SHP77 treated with DMSO at 0.1 percent for 48 hours (cell line): ENCODE measurements around the gene MAFG.
A peak's percentile ranks its signal among the peaks of the same experiment; 100 is the strongest.
"Not testable (repeated sequence)": the region's sequence is repeated elsewhere in the genome, so short reads cannot be mapped to it uniquely, and the experiment has no call there.

Experiments
- DNase-seq: peaks from one replicate; lab custom pipeline; 2025; lab: John Stamatoyannopoulos, UW

Gene MAFG

DNA sequence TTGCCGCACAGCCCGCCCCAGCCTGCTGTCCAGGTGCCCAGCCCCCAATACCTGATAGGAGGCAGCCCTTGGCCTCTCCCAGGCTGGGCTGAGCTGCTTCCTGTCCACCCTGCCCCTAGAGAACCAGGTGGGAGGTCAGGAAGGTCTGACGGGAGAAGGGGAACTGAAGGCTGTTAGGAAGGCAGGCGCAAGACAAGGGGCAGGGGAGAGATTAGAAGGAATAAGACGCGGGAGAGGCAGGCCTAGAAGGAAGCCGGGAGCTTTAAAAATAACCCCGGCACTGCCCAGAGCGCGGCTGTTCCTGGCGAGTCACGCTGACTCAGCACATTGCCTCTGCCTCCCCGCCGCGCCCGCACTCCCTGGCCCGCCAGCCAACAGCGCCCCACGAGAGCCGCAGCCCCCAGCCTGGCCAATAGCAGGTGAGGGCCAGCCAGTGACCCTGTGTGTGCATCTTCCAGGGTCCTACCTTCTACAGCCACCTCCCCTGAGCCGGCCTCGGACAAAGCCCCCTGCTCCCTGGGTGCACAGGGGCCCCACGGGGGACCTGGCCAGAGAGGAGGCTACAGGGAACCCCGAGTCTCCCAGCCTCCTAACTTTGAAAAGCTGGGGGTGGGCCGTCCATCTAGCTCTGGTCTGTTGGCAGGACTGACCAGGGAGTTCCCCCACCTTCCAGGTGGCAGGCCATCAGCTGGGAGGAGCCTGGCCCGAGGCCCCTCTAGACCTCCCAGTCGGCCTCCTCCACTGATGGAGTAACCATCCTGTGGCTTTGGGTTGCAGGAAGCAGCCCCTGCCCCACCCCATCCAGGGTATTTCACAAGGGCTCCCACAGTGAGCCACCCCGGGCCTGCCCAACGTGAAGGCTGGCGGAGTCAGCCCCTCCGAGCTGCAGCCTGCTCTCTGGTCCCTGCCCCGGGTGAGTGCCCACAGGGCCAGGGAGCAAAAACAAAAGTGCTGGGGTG, 4.0 kb downstream of the MAFG start:
- no peak for DNase-seq

DNA sequence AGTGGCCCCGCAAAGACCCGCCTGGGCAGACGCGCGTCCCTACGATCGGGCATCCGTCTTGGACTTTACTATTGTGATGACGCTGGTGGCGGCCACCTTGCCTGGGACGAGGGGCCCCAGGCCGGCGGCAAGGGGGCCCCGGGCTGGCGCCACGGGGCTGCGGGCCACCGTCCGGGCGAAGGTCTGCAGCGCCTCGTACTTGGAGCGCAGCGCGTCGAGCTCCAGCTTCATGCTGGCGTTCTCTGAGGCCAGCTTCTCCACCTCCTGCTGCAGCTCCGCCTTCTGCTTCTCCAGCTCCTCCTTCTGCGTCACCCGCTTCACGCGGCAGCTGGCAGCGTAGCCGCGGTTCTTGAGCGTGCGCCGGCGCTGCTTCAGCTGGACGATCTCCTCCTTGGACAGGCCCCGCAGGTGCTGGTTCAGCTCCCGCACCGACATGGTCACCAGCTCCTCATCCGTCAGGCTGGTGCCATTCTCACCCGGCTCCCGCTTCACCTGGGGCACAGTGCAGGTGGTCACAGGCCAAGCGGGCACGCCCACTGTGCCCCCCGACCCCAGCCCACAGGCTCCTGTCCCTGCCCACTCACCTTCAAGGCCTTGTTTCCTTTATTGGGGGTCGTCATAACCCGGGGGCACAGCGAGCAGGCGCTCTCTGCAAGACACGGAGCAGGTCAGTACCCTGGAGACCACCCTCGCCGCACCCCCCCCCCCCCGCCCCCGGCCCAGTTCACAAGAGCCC, 4.8 kb downstream of the MAFG start:
- DNase-seq, result no peak

DNA sequence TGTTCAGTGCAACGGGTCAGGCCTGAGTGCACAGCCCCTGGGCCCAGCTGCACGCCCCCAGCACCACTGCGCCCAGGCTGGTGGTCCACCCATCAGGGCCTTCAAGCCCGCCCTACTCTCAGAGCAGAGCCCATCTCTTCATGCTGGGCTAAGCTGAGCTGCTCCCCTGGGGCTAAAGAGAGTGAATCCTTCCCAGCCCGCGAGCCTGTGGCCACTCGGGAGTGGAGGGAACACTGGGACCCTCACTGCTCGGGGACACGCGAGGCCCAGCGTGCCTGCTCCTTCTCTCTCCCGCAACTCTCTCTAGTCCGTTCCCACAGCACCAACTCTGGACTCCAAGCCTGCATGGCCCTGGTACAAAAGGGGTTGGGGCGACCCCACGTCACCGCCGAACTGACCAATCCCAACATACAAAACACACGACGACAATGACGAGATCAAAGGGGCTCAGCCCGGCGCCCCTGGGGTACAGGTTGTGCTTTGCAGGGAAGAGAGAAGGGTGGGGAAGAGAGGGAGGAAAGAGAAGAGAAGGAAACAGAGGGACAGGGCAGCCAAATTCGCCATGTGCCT, 5.5 kb downstream of the MAFG start:
- DNase-seq, result no peak

DNA sequence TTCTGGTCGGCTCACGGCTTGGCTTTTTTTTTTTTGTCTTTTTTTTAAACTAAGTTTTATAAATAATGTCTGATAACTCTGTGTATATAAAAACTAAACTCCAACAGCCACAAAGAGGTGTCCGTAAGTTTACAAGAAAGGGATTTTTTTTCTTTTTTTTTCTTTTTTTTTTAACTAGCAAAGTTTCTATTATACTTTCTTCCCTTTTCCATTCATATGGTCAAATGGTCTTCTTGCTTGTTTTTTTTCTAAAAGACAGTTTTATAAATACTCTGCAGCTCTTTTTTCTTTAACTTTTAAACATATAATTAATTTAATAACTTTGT, 6.0 kb downstream of the MAFG start:
- no peak for DNase-seq

DNA sequence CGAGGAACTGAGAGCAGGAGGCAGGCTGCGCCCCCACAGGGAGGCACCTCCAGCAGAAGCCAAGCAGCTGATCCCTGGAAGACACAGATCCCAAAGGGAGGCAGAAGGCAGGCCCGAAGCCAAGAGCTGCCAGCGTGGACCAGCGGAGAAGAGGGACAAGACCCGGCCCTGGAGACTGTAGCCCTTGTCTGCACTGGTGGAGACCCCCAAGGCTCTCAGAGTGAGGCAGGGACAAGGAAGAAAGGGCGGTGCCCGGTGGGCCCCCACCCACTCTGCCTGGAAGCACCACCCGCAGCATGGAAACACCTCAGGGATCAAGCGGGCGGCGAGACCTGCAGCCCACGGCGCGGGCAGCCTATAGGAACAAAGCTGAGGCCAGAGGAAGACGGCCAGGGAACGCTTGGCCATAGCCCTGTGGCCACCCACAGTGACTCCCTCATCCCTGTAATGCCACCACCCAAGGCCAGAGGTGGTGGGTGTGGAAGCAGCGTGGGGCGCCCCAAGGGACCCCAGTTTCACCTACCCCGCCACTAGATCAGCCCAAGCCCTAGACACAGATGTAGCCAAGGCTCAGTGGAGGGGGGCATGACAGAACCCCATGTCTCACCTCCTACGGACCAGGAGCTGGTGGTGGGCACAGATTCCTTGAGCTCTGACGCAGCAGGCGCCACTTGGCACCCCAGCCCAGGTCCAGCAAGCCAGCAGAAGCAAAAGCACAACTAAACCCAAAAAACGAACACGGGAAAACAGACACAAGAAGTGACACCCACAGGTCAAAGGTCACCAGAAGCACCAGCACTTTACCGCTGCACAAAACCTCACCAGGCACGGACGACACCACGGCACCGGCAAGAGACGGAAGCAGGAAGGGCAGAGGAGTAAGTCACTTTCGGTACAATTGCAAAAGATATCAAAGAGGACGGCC, 6.7 kb downstream of the MAFG start:
- DNase-seq, result no peak

DNA sequence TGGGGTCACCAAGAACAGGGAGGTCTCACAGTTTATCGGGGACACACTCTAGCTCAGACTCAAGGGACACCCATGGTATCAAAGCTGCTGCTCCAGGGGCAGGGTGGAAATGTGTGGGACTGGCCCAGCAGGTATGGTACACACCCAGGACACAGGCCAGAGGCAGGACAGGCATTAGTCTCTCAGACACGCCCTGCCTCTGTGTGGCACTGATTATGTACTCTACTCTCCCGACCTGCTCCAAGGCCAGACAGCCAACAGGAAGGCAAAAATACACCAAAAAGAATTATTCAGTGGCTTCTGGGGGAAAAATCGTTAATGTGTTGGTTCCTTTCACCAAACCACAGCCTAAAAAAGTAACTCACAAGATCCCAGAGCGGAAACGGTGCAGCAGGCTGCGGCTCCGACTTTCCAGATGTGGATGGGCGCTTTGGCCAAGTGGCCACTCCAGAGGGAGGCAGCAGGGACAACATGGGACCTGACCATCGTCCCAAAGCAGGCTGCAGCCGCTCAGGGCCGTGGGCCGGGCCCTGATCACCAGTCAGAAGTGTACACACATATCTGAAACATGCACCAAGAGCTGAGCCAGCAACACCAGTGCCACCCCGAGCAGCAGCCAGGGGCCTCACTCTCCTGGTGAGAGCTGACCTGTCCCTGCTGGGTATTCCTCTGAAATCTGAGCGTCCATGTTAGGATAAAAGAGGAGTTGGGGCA, 8.5 kb downstream of the MAFG start:
- DNase-seq, result no peak

DNA sequence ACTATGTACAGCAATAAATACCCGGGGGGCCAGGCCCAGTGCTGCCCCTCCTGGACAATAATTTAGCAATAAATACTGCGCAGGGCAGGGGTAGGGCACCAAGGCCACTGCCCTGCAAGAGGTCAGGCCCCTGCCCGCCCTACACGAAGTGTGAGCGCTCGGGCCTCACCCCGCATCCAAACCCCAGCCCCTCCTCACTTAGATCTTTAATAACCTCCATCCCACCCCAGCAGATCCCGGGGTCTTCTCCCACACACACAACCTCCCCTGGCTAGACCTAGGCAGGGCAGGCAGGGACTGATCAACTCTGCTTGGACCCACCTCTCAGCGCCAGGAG, 9.2 kb downstream of the MAFG start:
- DNase-seq, result not testable (repeated sequence)

DNA sequence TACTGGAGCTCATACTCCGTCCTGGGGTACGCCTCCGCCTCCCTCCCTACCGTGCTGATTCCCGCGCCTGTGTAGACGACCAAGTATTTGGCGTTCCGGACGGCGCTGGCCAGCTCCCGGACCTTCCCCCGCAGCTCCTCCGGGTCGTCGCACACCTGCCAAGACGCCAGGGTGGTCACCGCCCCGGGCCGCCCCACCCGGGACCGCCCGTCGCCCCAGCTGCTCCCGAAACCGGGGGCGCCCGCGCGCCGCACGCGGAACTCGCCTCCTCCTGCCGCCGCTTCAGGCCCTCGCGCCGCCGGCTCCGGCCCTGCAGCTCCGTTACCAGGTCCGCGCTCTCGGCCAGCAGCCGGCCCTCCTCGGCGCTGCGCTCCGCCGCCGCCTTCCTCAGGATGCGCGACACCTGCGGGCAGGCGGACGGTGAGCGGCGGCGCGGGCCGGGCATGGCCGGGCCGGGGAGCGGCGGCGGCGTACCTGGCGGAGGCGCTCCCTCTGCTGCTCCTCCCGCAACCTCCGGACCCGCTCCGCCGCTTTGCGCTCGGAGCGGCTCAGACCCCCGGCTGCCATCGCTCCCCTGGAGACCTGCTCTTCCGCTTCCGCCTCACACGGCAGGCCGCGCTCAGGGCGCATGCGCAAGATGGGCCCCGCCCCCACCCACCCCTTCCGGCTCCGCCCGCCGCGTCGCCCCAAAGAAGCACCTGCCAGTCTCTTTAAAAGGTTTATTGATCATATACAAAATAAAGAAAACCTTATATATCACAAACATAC, 9.8 kb downstream of the MAFG start, which contains the start of gene SIRT7:
Gene SIRT7, minus strand, starts transcription at position 612 of the 768 bp plus-strand sequence. Its CDS starts 45 bp downstream, at position 567.
- peak; percentile 67 for DNase-seq

DNA sequence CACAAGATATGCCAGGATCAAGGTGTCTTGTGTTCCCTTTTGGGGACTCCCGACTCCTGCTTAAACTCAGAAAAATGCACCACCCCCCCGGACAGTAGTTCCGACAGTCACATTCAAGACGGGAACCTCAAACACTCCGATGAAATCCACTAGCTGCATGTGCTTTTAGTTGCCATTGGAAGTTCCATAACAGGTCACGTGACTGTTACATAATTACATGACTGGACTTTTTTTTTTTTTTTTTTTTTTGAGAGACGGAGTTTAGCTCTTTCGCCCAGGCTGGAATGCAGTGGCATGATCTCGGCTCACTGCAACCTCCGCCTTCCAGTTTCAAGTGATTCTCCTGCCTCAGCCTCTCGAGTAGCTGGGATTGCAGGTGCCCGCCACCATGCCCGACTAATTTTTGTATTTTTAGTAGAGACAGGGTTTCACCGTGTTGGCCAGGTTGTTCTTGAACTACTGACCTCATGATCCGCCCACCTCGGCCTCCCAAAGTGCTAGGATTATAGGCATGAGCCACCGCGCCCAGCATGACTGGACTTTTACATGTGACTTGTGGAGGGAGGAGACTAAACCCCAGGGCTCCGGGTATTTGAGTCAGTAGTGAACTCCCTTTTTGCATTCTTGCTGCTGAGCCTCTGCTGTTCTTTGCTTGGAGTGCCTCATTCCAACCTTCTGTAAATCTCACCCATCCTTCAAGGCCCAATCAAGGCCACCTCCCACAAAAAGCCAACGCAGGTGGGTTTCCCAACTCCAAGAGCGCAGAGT, 11.1 kb downstream of the MAFG start:
- no peak for DNase-seq

DNA sequence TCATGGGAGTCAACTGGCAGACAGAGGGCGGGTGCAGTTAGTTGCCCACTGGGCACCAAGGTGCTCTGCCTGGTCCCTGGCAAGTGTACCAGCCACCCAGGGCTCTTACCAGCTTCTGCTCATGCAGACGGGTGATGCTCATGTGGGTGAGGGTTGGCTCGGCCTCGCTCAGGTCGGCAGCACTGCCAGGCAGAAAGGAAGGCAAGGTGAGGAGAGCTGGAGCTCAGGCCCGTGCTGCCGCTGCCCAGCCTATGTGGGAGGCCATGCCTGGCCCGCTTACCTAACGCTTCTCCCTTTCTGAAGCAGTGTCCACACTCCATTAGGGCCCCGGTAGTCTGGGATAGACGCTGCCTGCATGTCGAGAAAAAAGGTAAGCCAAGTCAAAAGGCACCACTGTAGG, 12.2 kb downstream of the MAFG start:
- no peak for DNase-seq

DNA sequence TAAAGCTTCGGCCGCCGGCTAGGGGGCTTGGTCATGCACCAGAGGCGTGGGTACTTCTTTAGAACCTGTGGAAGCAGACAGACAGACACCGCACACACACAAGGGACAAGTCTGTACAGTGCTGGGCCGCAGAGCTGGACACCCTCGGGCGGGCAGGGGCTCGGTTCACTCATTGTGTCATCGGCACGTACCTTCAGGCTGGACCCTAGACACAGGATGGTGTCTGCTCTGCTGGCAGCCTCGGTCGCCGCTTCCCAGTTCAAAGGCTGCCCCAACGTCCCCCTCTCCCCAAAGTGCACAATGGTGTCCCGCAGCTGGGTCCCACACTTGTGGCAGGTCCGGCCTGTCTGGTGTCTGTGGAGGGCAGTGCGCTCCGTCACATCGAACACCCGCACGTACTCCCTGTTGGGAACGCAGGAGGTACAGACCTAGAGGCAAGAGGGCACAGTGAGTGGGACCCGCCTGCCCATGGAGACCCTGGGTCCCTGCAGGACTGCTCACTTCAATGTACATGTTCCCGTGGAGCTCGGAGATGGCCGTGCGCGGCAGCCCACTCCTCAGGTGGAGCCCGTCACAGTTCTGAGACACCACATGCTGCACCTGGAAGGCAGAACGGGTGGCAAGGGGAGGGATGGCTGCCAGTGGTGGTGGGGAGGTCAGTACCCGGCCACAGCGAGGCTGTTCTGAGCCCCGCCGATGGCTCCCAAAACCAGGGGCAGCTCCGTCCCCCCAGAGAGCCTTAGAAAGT, 13.3 kb downstream of the MAFG start:
- DNase-seq, result no peak

DNA sequence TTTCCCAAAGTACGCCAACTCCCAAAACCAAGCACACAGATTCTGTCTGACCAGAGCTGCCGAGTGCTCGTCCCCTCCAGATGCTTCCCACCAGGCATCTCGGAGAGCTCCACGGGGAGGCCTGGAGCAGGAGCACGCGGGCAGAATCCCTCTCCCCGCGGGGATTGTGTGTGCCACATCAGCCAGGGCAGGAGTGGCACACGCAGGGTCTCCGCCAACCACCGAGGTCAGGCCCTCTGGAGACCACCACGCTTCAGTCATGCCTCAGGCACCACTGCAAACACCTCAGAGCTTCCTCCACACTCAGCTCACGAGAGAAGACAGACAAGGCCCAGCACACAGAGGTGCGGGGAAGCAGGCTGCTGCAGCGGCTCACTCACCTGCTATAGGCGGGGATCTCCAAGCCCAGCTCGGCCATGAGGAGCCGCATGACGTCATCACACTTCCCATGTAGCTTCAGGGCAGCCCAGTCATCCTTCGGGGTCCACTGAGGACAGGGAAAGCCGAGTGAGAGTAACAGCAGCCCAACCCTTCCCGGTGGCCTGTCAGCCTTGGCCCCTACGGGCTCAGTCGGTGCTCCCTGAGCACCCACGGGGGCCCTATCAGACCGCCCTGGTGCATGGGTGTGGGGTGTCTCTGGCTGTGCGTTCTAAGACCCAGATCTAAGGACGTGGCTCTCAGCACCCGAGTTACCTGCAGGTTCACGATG, 14.0 kb downstream of the MAFG start:
- DNase-seq, result no peak

DNA sequence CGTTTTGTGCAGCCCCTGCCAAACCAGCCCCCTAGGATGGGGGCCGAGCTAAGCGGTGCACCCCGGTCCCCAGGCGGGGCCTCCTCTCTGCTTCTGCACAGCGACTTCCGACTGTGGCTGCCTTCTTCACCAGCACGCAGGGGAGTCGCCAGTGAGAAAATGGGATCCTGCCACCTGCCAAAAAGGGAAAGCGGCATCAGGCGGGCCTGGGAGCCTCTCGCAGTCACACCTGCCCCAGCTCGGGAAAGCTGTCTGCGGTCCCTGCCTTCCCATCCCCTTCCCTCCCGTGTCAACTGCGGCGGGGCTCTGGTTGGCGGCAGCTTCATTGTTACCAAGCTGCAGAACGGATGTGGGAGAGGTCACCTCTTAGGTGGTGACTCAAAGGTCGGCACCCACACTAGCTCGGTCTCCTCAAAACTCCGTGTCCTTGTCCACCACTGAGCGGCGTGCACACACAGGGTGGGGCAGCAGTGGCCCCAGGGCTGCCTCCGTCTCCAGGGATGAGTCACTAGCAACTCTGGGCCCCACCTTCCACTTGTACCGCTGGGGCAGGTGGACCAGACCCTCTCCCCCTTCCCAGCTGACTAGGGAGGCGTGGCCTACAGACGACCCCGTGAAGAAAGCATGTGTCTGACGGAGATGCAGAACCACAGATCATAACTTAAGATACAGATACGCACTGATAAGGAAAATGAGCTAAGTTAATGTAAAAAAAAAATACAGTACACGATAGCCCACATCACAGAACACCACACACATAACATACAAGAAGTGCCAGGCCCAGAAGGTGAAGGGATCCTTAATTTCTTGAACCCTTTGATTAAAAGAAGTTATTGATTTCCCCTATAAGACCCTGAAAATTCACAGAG, 14.9 kb downstream of the MAFG start:
- DNase-seq, result no peak

DNA sequence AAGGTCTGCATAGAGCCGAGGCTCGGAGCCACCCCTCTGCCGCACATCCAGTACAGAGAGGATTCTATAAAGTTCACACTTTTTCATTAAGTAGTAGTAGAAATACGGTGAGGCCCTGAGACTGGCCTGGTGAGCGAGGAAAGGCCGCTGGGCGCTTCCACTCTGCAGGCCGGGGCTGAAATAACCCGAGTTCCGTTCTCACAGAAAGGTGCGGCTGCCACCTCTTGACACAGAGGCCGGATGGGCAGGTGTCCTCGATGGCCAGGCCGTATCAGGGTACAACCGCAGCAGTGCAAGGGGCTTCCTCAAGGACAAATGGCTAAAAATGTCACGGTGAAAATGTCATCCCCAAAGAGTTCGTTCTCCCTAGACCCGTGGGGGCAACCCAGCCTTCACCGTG, 15.6 kb downstream of the MAFG start:
- DNase-seq, result no peak

DNA sequence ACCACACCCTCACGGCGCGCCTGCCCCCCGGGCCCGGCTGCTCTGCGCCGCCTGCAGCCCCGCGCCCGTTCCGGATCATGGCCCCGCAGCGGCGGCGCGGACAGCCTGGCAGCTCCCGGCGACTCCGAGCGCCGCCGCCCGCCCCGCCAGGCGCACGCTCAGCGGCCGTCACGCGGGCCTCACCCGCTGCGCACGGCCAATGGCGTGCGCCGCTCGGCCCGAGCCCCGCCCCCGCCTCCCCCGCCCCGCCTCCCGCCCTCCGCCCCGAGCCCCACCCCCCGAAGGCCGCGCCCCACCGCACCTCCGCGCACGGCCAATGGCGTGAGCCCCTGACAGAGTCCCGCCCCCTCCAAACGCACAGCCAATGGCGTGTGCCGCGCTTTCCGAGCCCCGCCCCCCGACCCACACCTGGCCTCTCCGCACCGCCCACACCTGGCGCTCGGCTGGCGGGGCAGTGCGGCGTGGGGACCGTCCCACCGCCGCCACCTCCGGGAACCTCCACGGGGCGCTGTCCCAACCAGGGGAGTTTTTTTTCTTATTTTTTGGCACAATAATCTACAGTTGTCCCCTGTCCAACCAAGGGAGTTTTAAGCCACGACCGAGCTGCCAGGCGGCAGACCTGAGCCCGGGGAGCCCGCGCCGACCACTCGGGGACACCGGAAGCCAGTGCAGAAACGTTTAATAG, 16.1 kb downstream of the MAFG start, which contains the start of gene PCYT2:
Gene PCYT2, minus strand, starts transcription at position 123 of the 685 bp plus-strand sequence. Its CDS starts 44 bp downstream, at position 79.
- peak; percentile 82 for DNase-seq

DNA sequence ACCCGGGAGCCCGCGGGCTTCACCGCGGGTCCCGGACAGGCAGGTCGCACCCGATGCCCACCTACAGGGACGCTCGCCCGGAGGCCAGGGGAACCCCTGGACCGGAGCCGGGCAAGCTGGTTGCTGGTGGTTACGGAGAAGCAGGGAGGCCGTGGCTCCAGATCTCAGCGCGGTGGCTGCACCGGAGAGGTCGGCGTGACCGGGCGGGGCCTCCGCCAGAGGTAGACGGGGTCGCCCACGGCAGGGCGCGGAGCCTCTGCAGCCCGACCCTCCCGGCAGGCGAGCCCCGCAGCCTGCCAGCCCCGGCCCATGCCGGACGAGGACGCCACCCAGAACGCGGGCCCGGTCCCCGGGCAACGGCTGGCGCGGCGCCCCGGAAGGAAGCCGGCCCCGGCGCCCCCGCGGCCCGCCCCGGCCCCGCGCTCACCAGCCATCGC, 16.7 kb downstream of the MAFG start:
- DNase-seq, result no peak
